Activated CD8-positive, alpha-beta memory T cell treated with anti-CD3 and anti-CD28 coated beads for 1 hour (primary cell): Measurements from ENCODE around the gene UBA7.
"Not testable (repeated sequence)": the region's sequence is repeated elsewhere in the genome, so short reads cannot be mapped to it uniquely, and the experiment has no call there.

ENCODE experiments used
- DNase-seq, 2 donors: peaks; one replicate each; pipeline ENCODE4 v3.0.0-alpha.2; 2020; ENCODE audit warnings: low read depth in 1 of 2; ENCODE audit errors: extremely low read depth in 1 of 2

The UBA7 gene

DNA sequence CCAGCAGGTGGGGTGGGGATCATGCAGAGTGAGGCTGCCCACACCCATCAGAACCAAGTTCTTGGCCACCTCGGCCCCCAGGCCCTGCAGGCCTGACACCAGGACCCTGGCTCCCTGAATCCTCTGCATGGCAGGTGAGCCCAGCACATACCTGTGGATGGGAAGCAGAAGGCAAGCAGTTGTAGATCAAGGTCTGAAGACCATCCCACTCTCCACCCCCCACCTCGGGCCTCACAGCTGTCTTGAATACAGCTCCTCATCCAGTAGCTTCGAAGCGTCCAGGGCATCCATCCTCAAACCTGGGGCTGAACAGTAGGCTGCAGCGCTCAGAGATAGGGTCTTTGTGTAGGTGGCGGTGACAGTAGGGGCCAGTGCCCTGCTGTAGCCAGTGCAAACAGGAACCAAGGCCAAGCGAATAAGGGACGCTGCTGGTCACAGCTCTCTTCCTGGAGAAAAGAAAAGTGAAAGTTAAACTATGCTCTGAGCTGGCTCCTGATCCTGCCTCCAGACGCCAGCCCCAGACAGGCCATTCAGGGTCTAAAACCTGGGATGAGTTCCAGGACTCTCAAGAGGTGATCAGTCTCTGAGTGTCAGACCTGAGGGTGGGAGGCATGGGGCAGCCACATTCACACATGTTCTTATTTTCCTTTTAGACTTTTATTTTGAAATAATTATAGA lies at the start of gene UBA7:
UBA7 (minus strand) TSS at position 457 of the 678 bp plus-strand sequence; CDS start at position 291, 166 bp downstream.
- no peak for DNase-seq

DNA sequence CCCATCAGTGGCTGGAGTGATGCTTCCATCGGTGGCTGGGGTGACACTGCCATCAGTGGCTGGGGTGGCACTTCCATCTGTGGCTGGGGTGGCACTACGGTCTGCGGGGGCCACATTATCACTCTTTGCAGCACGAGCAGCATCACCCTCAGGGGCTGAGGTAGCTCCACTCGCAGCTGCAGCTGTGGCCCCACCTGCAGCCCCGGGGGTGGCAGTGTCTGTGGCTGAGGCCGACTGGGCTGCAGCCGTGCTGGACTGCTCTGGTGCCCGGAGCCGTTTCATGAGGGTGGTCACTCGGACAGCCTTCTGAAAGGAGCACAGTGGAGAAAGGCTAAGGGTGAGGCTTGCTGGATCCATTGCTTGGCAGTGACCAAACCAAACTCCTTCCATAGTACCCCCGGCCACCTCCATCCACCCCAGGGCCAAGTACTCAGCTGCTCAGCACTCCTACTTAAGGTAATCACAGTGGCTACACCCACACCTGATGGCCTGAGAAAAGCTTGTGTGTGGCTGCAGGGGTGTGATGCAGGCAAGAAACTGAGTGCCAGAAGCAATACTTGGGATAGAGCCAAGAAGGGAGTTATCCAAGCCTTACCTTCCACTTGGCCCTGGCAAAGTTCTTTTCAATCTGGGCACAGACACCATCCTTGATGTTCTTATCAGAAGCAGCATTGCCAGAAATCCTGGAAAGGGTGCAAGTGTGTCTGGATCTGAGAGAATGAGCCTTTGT lies 46.0 kb upstream of the UBA7 start:
- no peak for DNase-seq

- peak; percentile 81 to 89 for DNase-seq
Measured at GRCh38 chr3:49856181-49857005, 42.6 kb upstream of the UBA7 start, which contains the start of gene TRAIP. TSS of gene TRAIP (minus strand) at chr3:49856564. CDS start at chr3:49856453, 111 bp downstream.

DNA sequence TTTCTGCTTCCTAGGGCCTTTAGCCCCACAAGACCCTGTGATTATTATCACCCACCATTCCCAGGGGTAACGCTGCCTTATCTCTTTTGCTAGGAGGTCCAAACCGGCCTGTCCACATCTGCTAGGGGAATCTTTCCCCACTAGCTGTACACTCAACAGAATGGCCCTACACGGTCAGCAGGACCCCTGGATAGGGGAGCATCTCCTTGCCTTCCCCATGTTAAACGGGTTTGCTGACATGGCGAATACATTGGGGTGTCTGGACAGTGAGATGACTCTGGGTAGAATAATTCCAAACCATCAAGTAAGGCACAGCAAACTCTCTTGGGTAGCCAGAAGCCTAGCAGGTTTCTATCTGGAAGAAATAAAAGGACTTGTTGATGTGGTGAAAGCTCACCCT lies 41.9 kb upstream of the UBA7 start:
- no peak for DNase-seq

DNA sequence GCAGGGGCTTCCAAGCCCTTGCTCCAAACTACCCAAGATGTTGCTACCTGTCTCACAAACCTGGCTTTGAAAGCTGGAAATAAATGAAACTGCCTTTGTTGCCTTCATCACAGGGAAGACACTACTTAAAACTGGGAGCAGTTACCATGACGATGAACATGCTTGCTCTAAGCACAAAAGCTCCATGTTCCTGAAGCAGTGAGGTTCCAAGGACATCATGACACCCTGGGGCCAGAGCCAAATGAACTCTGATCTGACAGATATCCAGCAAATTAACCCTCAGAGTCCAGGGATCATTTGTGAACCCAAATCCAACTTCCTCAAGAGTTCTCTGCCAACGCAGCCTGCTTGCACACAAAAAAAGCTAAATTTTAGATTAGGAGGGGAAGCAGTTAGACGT lies 31.9 kb upstream of the UBA7 start:
- no peak for DNase-seq

- DNase-seq = no peak
Measured at GRCh38 chr3:49844464-49845183, 30.9 kb upstream of the UBA7 start.

DNA sequence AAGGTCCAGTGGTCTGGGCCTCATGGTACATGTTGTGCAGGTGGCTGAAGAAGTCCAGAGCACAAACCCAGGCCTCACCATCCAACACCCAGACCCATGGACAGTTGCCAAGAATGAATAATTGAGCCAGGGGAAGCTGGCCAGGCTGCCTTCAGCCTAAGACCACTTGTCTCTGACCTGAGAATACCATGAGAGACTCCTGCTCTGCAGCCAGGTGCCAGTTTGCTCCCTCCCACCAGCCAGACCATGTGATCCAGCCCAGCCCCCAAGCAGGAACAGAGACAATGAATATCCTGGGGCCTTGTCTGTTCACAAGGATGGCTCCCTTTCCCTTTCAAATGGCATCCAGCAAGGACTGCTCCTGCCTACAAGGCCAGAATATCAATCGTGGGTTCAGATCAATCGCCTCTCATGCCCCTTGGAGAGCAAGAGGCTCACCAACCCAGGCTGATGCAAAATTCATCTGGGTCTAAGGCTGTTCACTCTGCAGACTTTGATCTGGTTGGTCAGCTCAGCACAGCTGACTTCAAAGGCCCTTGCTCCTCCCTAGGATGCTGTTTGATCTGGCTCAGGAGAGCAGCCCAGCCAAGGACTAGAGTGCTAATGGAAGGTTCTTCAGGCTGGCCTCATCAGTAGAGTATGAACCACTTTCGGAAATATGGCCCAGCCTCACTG lies 29.2 kb upstream of the UBA7 start:
- no peak for DNase-seq

- DNase-seq = no peak
Measured at GRCh38 chr3:49841806-49842205, 28.1 kb upstream of the UBA7 start.

DNA sequence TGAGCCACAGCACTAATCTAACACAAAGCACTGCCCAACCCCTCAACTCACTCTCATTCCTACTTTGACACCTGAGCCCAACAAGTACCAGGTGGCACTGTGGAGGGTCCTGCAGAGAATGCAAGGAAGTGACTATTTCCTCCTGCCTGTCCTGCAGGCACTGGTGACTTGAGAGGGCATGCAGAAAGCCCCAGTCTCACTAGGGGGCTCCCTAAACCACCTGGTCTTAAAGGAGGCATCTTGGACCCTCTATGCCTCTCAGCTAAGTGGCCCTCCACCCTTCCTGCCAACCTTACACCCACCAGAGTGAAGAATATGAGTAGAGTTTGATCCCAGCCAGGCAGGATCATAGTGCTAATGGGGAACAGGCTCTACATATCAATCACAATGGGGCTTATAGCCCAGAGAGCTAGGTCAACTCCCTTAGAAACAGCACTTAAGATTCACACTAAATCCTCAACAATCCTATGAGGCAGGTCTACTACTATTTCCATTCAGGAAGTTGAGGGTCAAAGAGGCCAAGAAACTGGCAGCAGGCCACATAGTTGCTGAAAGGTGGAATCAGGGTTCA lies 27.5 kb upstream of the UBA7 start:
- no peak for DNase-seq

GRCh38 chr3:49840388-49840787 lies 26.6 kb upstream of the UBA7 start:
- no peak for DNase-seq

GRCh38 chr3:49839193-49839809 lies 25.5 kb upstream of the UBA7 start:
- peak; percentile 59 to 69 for DNase-seq

DNA sequence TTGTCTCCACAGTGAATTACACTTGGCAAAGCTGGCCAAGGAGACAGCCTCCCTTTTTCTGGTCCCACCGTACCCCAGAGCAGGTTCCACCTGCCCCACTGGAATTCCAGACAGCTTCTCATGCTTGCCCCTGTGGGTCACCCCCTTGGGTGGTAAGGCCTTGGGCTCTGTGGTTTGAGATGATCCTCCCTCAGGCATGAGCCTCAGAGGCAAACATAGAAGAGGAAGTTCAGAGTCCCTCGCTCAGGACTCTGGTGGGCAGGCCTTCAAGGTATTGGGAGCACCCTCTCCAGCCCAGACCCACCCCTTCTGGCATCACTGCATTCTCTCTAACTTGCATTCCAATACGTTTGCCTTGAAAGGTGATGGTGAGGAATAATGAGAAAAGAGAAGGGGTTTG lies 17.6 kb upstream of the UBA7 start:
- DNase-seq = no peak

DNA sequence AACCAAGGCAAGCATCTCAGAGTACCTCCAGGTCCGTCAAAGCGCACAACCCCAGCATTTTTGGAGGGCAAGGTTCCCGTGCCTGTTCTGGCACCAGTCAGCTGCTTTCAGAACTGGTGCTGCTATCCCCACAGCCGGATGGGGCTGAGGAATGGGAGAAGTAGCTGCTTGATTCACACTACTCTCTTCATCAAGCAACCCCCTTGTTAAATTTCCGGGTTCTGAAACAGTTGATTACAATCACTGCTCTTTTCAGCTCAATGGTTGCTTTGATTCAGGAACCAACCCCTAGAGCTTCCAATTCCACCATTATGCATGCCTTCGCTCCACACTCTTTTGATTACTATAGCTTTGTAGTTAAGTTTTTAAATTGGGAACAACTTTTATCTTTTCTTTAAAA lies 12.3 kb upstream of the UBA7 start:
- no peak for DNase-seq

GRCh38 chr3:49823131-49823530 lies 9.4 kb upstream of the UBA7 start:
- not testable (repeated sequence) for DNase-seq

DNA sequence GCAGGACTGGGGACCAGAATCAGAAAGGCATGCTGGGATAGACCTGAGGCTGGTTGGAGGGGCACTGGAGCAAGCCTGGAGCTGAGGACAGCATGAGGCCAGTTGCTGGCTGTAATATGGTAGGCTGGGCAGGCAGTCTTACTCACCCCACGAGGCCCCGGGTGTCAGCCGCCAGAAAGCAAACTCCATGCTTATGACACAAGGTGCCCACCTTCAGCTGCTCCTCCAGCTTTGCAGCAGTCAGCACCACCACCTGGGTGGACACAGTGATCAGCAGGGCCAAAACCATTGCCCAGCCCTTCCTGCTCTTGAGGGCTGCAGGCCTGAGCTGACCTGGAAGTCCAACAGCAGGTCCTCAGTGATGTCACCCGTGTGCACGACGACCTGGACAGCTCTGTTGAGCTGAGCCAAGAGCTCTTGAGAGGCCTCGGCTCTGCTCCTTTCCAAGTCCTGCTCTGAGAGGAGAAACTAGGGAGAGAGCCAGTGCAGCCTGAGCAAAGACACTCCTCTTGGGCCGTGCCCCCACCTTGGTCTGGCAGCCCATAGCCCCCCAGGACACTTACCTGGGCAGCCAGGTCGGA lies 747 bp downstream of the UBA7 start:
- DNase-seq = no peak

- no peak for DNase-seq
Measured at GRCh38 chr3:49807431-49808114, 6.2 kb downstream of the UBA7 start.

GRCh38 chr3:49806850-49807249 lies 6.9 kb downstream of the UBA7 start:
- no peak for DNase-seq

- DNase-seq = no peak
Measured at GRCh38 chr3:49805897-49806701, 7.7 kb downstream of the UBA7 start.
